Stimulated activated CD4-positive, alpha-beta T cell treated with anti-CD3 and anti-CD28 coated beads, TNF-alpha, amount 100 ng/mL, for 48 hours (primary cell): ENCODE data around the gene SORCS2.

Source experiments
- DNase-seq, 3 donors: peaks; one replicate each; pipeline ENCODE4 v3.0.0-alpha.2; 2020; ENCODE audit warnings: low read depth in 3 of 3

The SORCS2 gene

DNA sequence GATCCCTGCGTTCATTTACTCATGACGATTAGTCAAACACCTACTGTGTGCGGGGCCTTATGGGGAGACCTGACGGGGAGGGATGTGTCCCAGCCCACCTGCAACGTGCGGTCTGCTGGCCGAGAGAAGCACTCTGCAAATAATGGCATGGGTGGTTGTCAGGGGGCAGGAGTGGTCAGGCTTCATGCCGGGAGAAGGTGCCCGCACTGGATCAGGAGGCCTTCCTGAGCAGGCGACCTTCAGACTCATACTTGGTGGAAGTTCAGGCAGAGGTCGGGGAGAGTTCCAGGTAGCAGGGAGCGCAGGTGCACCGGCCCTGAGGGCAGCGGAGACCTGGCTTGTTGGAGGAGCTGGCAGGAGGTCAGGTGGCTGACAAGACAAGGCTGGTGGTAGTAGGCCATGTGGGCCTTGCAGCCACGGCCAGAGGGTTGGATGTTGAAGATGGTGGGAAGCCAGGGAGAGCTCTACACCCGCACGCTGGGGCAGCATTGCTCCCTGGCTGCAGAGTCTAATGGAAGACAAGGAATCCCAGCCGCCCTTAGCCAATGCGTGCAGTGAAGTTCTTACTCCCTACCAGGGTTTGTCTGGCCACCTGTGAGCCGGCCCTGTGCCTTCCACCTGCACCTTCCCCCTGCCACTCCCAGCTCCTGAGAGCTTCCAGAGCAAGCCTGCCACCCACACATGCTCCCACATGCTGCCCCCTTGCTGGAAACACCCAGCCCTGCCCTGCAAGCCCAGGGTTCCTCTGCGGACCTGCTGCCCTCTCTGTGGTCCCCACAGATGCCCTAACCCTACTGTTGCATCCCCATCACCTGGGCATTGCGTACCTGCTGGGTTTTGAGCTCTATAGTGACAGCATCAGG lies 145.1 kb downstream of the SORCS2 start:
- no peak for DNase-seq

DNA sequence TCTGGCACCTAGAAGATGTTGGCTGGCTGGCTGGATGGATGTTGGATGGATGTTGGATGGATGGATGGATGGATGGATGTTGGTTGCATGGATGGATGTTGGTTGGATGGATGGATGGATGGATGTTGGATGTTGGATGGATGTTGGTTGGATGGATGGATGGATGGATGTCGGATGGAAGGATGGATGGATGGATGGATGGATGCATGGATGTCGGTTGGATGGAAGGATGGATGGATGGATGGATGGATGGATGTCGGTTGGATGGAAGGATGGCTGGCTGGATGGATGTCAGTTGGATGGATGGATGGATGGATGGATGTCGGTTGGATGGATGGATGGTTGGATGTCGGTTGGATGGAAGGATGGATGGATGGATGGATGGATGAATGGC lies 145.7 kb downstream of the SORCS2 start:
- DNase-seq = no peak

DNA sequence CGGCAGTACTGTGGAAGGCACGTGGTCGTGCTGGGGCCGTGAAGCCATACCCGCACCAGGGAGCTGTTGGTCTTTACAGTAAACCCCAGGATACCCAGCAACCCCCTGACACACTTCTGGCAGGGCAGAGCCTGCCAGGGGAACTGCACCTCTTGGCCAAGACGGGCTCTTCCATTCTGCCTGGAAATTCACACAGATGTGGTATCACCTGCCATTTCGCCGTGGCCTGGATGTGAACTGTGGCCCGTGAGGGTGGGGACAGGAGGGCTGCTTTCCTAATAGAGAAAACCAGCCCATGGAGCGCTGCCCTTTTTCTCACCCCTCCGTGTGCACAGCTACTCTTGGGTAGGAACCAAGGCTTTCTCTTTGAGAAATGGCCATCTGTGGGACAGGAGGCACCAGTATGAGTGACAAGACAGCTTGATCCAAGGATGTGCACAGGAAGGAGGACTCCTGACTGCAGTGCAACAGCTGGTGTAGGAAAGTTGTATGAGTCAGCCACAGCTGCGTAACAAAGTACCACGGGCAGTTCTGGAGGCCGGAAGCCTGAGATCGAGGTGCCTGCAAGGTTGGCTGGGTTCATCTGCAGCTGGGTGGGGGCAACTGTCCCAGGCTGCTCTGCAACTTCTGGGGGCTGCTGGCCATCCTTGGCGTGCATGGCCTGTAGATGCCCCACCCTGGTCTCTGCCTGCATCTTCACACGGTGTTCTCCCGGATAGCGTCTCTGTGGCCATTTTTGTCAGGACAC lies 146.7 kb downstream of the SORCS2 start:
- DNase-seq = no peak

DNA sequence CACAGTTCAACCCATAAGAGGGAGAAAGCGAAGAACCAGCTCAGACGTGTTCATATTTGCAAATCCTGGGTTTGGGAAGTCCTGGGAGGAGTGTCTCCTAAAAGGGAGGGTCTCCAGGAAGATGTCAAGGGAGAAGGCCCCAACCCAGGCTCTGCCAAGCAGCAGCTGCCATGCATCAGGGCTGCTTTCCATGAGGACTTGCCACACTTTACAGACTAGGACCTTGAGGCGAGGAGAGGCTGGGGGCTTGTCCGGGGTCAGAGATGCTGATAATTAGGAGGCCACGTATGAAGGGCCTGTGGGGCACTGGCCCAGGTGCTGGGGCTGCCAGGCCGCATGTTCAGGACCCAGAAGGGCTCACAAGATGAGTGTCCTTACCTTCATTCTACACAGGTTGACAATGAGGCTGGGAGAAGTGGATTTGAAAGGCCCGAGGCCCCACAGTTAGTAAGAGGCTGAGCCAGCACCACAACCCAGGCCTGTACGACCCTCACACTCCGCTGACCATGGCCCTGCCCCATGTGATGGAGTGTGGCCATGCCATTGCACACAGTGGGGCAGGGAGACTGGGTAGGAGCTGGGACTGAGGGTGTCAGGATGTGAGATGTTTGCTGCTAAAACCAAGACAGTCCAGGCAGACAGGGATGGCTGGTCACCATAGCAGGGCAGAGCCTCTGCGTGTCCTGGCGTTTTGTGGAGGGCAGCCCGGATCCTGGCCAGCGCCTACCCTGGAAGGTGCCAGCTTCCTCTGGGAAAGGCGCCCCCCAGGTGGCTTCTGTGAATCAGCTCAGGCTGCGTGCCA lies 147.6 kb downstream of the SORCS2 start:
- no peak for DNase-seq

DNA sequence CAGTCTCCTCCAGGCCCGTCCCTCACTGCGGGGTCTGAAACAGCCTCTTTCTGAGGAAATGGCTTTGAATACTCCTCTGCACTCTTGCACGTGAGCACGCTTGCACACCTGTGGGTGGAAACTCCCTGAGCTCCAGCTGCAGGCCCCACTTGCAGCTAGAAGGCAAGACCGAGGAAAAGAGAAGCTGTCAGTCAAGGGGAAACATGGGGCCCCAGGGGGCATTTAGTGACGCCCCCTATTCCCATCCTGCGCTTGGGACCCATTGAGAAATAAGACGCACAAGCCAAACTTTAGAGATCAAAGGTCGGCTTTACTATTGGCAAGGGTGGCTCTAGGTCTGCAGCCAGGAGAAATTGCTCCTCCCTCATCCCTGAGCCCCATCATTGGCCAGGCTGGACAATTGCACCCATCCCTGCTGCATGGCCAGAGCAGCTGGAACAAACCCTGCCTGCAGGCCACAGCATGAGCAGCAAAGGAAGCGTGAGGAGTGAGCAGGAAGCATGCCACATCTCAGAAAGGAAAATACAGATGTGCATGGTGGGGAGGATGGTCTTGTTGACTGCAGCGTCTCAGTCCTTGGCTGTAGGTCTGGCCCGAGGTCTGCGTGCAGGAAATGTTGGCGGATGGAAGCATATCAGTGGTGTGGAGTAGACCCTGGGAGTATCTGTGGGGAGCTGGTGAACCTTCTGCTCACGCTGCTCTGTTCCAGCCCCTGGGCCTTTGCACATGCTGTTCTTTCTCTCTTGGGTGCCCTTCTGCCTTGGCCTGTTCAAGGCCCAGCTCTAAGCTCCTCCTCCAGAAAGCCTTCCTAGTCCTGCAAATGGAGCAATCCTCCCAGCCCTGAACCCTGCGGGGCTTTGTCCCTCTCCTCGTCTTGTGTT lies 148.5 kb downstream of the SORCS2 start:
- no peak for DNase-seq

DNA sequence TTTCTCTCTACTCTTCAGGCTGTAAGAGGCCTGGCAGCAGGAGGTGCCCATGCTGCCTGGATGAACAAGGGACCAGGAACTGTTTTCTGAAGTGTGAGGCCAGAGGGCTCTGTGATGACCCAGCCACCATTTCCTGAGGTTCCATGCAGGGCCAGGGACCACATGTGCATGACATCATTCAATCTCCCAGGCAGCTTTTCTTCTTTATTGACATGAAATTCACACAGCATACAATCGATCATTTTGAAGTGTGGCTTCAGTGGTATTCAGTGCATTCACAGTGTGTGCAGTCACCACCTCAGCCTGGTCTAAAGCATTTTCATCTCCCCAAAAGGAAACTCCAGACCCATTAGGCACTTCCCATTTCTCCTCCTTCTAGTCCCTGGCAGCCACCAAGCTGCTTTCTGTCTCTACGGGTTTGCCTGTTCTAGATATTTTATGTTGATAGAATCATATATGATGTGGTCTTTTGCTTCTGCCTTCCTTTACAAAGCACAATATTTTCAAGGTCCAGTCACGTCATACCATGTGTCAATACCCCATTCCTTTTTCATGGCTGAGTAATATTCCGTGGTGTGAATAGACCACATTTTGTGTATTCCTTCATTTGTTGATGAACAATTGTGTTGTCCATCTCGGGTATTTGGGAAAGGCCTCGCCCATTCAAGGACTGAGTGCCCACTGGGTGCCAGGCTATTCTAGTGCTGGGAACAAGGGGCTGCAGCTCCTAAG lies 149.3 kb downstream of the SORCS2 start:
- no peak for DNase-seq

DNA sequence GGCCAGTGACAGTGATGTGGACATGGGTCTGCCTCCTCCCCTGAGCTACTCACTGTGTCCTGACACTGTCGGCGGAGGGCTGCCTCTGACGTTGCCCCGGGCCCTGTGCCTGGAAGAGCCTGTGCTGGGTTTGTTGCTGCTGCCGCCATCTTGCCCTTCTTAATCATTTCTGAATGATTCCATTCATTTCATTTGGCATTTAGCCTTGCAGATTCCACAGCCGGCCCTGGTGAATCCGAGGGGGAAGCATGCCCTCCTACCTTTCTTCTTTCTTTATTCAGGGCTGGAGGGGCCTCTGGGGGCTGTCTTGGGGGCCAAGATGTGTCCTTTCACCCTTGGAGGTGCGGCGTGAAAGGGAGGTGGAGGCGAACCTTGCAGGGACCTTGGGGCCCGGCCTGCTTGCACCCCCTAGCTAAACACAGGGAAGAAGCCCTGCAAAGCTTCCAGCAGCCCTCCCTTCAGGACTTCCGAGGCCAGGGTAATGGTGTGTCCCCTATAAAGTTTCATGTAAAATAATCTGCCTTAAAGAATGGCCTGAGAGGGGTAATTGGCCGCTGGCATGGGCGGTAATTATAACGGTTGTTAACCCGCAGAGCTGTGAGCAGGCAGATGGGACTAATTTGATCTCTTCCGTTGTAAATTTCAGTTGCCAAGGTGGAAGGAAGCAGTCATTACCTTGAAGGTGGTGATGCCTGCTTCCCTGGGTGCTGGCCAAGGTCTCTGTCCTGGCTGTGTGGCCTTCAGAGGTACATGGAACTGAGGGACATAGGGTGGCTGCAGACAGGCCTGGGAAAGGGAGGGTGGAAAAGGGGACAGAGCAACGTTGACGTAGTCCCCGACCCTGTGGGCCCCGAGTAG lies 150.1 kb downstream of the SORCS2 start:
- DNase-seq = no peak

DNA sequence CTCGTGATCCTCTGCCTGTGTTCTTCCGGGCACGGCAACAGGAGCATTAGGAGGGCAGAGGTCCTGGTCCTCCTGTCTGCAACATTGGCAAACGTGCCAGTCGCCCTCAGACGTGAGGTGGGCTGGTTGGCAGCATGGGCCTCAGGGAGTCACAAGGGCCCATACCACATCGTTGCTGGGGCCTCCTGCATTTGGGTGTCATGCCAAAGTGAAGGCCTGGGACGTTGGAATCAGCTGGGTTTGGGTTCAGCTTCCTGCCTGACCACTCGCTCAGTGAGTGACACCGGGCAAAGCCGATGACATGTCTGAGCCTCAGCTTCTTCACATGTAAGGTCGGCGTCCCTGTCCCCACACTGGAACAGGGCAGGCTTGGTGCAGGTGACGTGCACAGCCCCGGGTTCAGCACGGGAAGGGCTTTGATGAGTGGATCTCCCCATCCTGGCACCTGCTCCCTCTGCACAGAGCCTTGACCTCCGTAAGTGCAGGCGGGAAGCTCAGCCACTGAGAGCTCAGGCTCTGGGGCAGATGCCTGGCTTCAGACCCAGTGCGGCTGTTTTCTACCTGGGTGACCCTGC lies 150.8 kb downstream of the SORCS2 start:
- DNase-seq = no peak

DNA sequence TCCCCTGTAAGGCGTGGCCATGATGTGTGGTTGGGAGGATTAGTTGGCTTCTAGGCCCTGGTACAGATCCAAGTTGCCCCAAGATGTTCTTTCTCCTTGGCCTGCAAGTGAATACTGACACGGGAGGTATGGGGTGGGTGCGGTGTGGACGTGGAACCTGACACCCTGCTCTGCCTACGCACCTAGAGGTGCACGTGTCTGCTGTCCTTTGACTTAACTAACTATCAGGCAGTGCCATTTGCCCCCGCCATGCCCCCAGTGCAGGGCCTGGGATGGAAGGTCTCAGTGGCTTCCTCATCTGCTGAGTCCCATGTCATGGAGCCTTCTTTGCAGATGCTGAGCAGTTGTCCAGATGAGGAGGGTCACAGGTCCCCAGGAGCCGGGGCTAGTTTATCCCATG lies 151.6 kb downstream of the SORCS2 start:
- DNase-seq = no peak

DNA sequence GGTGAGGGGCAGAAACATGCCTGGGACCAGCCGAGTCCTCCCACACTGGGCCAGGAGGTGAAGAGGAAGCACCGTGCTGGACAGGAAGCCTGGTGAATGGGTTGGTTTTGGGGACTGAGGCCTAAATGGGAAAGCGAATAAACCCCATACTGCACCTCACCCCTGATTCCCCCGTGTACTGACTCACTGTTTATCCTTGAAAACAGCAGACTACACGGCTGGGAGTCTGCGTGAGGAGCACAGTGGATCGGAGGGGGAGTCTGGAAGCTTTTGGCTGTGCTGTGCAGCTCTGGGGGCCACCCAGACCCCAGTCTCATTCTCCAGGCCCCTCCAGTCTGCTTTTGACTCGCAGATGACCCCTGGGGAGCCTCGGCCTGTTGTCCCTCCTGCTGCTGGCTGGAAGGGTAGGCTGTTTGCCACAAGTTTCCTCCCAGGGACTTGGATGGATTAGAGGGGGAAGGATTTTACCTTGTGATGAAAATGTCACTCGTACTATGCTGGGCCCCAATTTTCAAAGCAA lies 152.4 kb downstream of the SORCS2 start:
- DNase-seq = no peak

DNA sequence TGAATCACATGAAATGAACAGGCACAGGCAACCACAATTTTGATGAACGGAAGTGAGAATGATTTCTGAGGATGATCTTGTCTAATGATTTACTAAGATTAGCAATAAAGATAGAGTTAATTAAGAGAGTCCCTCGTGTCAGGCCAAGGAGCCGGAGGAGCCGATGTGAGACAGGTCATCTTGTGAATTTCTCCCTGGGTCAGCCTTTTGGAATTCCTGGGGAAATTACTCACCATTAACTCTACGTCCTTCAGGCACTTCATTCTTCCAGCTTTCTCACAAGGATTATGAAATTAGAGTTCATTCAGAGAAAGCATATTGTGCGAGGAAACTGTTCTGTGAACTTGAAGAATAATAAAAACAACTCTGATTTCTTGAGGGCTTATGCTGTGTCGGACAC lies 155.6 kb downstream of the SORCS2 start:
- DNase-seq = no peak

DNA sequence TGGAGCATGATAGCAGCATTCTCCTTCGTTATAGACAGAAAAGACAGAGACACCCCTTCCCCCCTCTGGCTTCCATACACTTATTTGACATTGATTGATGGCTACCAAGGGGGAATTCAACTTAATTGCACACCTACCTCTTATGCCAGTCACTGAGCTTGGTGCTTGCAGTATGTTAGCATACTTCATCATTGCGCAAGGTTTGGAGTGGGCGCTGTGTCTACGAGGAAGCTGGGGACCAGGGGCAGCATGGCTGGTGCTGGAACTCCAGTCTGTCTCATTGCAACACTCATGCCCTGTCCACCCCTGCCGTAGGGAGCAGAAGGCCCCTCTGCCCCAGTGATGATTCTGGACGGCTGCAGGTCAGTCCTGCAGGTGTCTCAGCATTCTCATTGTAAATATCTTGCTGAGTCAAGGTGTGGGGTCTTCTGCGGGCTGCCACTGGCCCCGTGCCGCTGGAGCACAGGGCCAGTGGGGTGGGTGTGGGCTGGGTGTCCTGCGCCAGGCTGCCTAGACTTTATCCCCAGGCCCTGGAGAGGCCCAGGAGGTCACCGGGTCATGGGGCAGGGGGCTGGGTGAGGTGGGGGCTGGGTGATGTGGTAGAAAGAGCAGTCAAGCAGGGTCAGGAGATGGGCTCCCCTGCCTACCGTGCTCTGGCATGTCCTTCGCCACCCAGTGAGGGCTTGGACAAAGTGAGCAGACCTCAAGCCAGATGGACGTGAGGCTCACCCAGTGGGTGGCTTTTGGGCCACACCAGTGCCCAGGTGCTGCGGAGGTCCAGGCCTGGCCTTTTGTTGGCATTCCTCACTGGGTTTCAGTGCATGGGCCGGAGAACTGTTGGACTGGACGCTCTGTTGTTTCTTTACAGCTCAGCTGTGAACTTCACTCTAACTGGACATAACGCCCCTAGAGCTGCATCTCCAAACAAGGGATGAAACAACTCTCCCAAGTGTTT lies 156.9 kb downstream of the SORCS2 start:
- DNase-seq = no peak

DNA sequence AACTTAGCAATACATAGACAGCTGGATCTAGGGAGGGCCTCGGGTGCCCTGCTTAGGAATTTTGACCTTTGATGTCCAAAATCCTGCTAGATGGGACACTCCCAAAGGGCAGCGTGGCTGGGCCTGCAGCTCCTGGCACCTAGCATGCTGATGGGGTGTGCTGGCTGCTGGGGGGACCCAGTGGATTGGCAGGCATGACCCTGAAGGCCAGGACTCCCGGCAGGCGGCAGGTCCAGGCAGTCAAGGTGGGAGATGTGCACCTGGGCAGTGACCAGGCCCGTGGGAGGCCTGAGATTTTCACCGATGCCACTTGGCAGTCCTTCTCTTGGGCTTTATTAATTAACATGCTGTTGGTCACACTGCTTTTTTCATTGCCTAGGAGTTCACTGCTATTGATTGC lies 158.1 kb downstream of the SORCS2 start:
- DNase-seq = no peak

DNA sequence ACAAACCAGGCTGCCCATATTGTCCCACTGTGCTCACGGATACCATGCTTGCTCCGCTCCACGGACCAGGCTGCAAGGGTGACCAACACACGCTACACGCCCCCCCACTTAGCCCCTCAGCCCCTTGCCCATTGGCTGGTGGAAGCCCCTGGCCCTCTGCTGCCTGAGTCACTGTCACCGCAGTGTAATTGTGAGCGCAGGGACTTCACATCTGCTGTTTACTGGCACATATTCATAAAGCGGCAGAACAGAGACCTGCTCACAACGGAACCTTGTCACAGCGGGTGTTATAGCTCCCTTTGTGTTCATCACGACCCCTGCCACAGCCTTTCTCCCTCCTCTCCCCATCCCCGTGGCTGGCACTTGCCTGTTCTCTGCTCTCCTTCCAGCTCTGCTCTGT lies 158.7 kb downstream of the SORCS2 start:
- DNase-seq = no peak

DNA sequence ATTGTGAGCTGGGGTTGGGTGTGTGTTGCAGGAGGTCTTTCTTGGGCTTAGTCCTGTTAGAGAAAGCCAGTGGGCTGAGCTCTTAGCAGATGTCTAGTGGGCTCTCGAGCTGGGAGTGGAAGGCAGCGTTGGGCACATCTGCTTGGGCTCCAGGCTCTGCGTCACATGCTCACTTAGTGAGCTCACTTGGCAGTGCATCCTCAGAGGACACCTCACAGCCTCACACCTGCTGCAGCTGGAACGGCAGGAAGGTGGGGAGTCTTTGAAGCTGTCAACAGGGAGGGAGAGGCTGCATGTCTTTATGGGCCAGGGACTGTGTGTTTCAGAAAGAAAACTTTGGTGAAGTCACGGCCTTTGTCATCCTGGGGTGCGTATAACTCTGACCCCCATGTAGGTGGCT lies 160.1 kb downstream of the SORCS2 start:
- DNase-seq = no peak

DNA sequence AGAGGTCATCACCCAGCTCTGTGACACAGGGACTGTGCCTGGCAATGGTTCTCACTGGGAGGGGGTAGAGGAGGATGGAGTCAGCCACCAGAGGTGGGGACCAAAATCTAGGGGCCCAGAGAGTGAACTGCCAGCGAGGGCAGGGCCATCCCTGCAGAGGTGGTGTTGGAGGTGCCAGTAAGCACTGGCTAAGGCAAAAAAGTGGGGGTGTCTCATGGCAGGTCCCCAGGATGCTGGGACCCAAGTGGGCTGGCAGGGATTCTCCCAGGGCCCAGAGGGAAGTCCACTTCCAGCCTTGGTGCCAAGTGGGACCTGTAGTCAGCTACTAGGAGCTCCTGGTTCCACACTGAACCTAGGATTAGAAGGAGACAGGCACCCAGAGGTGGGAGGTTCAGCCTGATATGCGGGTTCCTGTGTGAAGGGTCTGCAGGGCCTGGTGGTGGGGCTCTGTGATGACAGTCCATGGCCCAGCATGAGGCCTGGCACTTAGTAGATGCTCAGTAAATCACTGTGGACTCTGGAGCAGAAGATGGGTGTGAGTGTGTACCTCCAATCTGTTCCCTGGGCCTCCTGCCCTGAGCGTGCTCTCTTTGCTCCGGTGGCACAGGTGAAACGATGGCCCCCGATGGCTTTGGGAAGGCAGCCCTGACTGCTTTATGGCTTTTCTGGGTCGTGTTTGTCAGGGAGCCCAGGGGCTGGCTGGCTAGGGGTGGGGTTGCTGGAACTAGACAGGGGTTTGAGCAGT lies 160.9 kb downstream of the SORCS2 start:
- DNase-seq = no peak
